ENCODE measurements around the gene LRRC4C.

Gene LRRC4C

DNA sequence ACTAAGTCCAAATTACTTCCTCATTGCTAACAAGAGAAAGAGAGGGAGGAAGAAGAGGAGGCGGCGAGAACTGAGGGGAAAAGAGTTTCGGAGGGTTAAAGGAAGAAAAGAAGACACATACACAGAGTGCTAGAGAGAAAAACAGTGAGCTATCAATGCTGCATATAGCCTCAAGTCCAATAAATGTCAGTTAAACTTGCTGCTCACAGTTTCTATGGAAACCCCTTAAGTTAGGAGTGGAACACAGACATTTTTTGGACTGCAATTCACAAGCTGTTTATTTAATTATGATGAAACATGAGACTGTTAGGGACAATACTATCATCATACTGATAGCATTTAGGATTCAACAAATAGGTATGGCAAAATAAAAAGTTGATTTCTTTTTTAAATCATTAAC, 1320.4 kb downstream of the LRRC4C start:
- no peak for DNase-seq

DNA sequence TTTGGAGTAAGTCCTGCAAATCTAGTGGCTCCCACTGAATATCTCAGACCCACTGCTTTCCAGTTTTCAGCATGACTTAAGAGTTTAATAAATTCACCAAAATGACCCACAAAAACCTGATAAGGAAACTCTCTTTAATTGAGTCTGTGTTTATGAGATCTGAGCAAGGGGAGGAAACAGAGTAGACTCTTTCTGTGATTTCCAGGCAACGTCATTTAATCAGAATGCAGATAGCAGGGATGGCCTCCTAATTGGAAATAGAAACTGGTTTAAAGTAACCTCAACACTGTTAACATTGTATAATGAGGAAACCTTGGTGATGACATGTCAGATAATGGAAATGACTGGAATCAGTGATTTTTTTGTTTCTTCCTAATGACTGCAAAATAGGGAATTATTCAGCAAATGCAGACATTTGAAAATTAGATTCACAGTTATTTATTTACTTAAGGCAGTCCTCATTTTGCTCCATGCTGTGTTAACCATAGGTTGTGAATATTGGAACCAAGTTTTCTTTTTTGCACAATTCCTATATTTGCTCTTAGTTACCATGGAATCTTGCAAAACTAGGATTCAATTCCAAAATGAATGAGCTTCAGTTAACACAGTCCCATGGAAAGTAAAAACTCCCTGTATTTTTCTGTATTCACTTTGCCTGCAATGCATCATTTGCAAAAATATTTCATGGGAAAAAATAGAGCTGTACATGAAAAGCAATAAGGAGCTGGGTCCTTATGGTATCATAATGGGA, 1324.5 kb downstream of the LRRC4C start:
- no peak for DNase-seq

DNA sequence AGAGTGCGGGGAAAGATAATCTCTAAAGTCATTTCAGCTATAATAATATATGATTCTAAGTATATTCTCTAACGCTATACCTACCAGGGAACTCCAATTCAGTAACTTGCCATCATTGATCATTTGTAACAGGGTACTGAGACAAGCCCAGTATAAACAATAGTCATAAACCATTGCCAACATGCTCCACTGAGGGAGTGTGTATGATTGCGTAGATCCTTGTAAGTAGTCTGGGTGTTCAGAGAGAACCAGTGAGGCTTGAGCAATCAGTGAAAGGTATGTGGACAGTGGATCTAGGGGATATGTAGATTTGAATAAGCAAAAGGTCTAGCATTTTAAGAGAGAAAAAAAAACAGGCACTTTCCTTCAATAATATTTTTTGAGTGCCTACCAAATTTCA, 1326.0 kb downstream of the LRRC4C start:
- DNase-seq = no peak

DNA sequence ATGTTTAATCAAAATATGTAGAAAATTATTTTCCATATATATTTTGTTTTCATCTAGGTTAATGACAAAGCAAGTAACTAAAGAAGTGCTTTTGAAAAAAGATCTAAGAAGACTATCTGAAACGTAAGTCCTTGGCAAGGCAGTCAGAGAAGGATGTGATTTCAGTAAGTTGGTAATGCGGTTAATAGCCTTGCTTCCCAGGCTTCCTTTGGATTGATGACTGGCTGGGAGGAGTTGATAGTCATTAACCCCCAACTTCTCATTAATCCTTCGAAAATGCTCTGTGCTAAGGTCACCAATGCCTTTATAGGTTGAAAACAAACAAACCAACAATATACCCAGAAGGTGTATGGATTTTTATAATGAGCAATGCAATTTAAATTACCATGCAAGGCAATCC, 1326.5 kb downstream of the LRRC4C start:
- no peak for DNase-seq

DNA sequence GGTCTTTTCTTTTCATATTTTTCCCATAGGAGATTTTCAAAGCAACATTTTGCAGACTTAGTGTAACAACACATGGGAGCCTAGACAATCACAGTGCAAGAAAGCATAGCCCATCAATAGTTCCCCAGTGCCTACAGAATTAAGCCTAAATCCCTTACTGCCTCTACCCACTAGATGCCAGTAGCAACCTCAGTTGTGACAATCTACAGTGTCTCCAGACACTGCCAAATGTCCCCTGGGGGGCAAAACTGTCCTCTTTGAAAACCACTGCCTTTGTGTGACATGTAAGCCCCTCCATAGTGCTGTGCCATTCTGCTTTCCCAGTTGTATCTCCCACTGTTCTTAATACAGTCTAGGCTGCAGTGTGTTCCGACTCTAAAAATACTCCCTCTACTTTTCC, 1329.0 kb downstream of the LRRC4C start:
- no peak for DNase-seq

DNA sequence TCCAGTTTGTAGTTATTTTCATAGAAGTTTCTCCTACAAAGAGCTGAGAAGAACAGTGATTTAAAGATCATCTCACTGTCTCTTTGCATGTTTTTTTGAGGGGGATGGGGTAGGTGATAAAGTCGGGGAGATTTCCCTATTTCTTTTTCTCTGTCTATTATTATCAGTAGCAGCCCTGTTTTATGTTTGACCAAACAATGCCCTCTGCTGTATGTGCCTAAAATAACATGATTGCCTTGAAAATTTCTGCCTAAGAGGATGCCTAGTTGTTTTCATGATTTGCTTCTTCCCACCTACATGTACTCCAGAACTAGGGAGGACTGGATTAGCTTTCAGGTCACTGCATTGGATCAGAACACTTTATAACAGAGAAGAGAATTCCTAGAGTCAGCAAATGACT, 1330.2 kb downstream of the LRRC4C start:
- DNase-seq = no peak

DNA sequence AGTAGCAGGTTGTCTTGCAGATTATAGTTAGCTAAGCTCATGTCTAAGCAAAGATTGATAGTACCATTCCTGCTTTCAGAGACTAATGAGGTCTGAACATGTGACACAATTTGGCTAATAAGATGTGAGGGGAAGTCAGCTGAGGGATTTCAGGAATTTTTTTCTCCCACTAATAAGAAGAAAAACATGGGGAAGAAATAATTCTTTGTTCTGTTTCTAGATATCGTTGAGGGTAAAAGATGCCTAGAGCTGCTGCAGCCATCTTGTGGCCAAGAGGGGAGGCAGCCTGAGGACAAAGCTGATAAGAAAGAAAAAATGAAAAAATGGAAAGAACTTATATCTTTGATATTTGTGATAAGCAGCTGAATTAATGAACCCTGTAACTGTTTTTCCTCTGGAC, 1334.4 kb downstream of the LRRC4C start:
- no peak for DNase-seq

DNA sequence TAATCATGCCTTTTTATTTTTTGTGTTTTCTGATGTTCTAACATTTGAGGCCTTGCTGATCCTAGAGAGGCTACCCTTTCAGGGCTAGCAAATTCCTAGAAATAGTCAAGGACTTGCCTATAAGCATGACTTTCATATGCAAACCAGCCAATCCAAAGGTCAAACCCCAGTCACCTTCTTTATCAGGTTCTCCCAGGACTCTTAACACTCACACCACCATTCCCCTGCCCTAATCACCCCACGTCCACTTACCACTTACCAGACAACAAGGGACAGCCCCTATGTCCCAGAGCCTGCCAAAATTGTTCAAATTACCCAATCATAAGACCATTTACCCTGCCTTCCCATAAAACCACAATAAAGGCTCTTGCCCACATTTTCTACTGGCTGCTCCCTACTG, 1339.8 kb downstream of the LRRC4C start:
- DNase-seq = no peak

DNA sequence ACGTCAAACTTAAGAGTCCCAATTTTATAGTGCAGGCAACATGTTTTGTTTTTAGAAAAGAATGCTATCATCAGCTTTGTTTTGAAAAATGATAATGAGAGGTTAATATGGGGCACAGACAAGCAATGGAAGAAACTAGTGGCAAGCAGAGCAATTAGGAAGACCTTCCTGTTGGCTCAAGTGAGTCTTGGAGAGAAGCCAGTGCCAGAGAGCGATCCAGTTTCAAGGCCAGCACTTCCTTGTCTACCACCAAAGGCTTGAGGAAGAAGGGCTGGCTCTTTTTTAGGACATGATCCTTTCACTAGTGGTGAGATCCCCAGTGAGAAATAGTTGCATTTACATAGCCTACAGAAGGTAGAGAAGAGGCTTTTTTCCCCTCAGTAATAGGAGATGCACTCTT, 1340.7 kb downstream of the LRRC4C start:
- DNase-seq = no peak

DNA sequence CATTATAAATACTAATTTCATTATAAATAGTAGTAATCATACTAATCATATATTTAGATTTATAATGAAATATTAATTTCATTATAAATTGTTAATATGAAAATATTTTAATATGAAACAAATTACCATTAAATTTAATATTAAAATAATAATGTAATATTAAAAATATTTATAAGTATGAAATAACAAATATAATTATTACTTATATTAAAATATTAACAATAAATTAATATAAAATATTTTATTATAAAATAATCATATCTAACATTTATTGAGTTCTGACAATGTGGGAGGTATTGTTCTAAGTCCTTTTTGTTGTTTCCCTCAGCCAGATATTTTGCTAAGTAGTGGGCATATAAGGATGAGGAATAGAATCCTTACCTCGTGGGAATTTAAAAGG, 1341.4 kb downstream of the LRRC4C start:
- no peak for DNase-seq

DNA sequence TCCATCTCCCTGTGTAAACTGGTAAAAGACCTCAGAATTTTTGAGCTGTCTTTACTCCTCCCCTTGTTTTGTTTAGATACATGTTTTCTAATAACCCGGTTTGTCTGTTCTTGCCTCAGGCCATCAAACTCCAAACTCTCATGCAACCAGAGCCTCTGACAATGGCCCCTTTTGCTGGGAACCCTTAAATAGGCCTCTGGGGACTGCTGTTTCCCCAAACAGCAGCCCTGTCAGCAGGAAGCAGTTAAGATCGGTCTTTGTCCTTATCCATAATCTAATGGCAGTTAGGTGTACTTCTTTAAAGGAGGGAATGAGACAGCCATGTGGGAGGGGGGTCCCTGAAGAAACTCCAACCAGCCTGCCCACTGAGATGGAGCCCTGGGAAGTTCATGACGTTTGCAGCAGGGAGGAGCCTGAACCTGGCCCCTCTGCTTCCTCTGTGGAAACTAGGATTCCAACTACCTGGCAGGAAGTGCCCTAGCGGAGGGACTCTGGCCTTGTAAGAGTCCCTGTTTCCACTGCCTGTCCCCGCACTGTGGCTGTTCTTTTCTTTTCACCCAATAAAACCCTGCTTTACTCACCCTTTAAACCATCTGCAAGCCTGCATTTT, 1354.4 kb downstream of the LRRC4C start:
- no peak for DNase-seq

DNA sequence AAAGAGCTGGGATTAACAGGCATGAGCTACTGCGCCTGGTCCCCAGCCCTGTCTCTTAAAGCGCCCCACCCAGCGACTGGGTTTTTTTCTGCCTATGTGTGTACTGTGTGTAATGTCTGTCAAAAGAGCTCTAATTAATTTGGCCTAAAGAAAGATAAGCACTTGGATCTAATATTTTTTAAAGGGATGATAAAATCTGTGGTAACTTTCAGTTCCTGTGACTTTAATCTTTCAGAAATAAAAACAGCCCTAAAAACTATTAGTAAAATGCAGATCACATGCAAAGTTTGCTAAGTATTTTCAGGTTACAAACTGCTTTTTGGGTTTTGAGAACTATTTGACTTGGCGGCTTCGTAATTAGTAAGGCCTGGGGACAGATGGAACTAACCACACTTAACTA, 1358.7 kb downstream of the LRRC4C start:
- DNase-seq = no peak

DNA sequence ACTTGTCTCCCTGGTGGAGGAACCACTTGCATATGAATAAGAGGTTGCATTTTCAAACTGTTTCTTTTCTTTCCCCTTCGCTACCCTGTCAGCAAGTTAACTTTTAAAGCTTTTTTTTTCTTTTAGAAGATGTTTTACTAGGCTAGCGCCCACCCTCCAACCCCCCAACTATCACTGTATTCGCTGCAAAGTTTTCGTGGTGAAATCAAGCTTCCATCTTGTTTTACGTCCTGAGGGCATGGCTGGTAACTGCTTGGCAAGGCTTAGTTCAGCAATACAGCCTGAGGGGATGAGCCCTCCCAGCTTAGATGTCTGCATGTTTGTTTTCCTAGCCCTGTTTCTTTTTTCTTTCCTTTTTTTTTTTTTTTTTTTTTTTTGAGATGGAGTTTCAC, 1359.3 kb downstream of the LRRC4C start:
- no peak for DNase-seq

DNA sequence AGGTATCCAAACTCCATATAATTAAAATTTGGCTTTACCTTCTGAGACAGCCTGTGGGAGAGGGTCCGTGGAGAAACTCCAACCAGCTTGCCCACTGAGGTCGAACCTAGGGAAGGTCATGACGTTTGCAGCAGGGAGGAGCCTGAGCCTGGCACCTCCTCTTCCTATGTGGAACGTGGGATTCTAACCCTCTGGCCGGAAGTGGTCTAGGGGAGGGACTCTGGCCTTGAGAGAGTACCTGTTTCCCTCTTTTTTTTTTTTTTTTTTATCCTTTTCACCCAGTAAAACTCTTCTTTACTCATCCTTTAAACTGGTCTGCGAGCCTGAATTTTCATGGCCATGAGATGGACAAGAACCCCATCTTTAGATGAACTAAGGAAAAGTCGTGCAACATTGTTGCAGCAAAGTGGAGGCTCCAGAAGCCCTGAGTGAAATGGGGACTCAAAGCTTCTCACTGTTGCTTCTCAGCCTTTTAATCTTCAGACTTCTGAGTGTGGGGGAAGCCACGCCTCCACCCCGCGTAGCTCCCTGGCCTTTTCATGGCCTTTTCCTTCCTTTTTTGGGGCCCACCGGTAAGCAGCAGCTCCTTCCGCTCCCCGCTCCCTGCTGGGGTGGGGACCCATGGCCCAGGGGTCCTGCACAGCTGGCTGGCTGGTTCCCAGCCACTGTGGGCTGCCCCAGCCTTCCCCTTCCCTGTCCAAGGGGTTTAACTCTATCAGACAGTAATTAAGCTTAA, 1359.9 kb downstream of the LRRC4C start:
- DNase-seq = no peak

DNA sequence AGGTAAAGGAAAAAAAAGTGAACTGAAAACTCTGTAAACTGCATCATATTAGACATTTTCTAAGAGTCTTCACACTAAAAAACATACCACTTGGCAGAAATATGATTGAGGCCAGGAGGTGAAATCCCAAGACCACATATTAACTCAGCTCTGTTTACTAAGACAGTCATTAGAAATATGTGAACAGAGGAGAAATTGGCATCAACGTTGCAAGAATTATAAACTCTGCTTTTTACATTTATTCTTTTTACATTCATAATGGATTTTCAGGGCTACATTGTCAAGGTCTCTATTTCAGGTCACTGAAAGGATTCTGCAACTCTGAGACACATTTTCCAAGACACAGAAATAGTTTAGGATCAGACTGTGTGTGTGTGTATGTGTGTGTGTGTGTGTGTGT, 1364.0 kb downstream of the LRRC4C start:
- DNase-seq = no peak

DNA sequence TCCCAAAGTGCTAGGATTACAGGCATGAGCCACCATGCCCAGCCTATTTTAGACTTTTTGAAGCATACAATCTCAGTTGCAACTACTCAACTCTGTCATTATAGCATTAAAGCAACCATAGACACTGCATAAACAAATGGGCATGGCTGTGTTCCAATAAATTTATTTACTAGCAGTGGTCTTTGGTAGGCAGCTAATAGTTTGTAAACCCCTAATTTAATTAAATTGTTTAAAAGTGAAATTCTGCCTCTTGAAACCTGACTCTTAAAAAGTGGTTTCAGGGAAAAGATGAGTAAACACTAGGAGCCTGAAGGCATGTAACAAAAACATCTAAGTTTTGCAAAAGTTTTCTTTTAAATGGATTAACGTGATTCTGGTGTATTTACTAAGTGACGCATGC, 1364.5 kb downstream of the LRRC4C start:
- no peak for DNase-seq

DNA sequence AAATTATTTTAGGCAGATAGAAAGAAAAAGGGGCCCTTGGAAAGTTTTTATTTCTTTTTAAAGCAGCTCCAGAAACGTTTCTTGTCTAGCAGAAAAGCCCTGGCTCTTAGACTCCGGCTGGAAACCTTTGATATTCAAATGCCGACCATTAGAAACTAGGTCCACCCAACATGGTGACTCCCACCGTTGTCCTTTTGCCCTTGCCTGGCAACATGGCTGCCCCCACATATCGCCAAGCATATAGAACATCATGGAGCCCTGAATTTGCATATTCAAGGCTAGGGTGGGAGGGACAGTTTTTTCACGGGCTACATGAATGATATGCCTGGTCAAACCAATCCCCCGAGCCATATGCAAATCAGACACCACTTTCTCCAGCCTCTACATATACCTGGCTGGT, 1379.0 kb downstream of the LRRC4C start:
- DNase-seq = no peak

Measured in RPMI8226 (cell line).